ENCODE data around the gene APOBEC3F.

The APOBEC3F gene

DNA sequence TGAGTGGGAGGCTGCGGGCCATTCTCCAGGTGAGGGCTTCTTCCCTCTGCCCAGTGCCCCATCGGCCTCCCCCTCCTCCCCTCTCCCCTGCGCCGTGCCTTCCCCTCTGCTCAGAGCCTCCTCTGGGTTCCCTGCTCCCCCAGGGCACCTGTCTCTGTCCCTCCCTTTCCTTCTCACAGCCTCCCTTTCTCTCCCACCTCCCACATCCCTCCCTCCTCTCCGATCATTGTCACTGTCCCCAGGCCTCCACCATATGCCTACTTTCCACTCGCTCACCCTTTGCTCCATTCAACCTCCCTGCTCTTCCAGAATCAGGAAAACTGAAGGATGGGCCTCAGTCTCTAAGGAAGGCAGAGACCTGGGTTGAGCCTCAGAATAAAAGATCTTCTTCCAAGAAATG, 46.4 kb downstream of the APOBEC3F start:
- TF ChIP-seq, protein P1, sequence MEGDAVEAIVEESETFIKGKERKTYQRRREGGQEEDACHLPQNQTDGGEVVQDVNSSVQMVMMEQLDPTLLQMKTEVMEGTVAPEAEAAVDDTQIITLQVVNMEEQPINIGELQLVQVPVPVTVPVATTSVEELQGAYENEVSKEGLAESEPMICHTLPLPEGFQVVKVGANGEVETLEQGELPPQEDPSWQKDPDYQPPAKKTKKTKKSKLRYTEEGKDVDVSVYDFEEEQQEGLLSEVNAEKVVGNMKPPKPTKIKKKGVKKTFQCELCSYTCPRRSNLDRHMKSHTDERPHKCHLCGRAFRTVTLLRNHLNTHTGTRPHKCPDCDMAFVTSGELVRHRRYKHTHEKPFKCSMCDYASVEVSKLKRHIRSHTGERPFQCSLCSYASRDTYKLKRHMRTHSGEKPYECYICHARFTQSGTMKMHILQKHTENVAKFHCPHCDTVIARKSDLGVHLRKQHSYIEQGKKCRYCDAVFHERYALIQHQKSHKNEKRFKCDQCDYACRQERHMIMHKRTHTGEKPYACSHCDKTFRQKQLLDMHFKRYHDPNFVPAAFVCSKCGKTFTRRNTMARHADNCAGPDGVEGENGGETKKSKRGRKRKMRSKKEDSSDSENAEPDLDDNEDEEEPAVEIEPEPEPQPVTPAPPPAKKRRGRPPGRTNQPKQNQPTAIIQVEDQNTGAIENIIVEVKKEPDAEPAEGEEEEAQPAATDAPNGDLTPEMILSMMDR (IDR thresholded peaks at IDR 0.05; ENCODE audit: low read depth, low read length, missing control alignments), result no peak
- no peak overlapping the region for H3K4me3 ChIP-seq (ENCODE audit: low read depth, low read length)
- DNase-seq (ENCODE audit: low read depth), result no peak

DNA sequence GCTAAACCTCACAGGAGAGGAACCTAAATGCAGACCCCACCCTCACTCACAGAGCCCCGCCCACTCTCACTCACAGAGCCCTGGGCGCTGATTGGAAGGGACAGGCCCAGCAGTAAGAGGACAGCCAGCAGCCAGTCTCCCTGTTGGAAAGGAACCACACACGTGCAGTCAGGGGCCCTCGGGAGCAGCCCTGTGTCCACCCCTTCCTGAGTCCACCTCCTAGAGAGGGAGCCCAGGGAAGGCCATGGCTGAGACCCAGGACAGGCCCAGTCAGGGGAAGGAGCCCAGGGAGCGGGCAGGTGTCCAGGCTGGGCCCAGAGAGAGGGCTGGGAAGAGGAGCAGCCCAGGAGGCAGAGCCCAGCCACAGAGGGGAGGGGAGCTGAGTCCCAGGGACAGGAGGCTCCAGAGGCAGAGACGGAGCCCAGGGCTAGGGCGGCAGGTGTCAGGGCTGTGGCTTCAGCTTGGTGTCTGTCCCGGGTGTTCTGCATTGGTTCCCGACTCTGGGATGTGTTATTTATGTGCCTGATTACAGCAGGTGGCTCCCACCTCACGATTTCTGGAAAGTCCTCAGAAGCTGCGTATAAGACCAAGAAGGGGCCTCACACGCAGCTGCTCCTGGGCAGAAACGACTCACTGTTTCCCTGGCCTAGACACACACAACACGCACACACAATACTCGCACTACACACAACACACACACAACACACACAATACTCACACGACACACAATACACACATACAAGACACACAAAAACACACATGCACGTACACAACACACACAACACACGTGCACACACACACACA, 47.4 kb downstream of the APOBEC3F start:
- no peak for DNase-seq (ENCODE audit: low read depth)
- TF ChIP-seq, protein P1 (IDR thresholded peaks at IDR 0.05; ENCODE audit: low read depth, low read length, missing control alignments), result no peak
- H3K4me3 ChIP-seq (ENCODE audit: low read depth, low read length), result no peak overlapping the region

DNA sequence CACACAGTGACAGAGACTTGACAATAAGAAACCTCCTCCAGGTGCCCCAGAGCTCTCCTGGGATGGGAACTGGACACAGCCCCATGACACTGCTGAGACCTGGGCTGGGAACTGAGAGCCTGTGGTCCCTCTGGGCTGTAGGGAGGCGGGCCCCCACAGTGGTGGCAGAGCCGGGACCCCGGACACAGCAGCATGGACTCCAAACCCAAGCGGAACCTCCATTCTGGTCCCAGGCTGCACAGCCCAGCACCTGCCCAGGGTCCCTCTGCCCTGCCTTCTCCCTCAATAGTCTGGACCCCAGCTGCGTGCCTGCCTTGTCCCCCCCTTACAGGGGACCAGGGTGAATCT, 48.0 kb downstream of the APOBEC3F start:
- TF ChIP-seq, protein P1 (IDR thresholded peaks at IDR 0.05; ENCODE audit: low read depth, low read length, missing control alignments), result no peak
- no peak overlapping the region for H3K4me3 ChIP-seq (ENCODE audit: low read depth, low read length)
- no peak for DNase-seq (ENCODE audit: low read depth)

DNA sequence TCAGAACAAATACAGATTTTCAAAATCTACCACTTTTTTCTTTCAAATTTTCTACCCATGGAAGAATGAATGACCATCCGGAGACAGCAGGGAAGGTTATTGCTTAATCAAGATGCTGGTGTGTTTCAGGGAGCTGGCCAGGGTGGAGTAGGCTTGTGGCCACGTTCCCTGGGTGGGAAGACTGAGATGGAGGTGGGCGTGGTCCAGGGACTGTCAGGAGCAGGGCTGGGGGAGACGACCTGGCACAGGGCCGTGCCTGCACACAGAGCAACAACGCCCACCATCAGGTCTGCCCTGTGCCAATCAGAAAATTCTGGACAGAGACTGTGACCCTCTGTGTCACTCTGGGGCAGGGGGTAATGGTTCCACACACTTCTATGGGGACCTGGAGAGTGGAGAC, 49.3 kb downstream of the APOBEC3F start:
- TF ChIP-seq, protein P1 (IDR thresholded peaks at IDR 0.05; ENCODE audit: low read depth, low read length, missing control alignments), result no peak
- DNase-seq (ENCODE audit: low read depth), result no peak
- no peak overlapping the region for H3K4me3 ChIP-seq (ENCODE audit: low read depth, low read length)

DNA sequence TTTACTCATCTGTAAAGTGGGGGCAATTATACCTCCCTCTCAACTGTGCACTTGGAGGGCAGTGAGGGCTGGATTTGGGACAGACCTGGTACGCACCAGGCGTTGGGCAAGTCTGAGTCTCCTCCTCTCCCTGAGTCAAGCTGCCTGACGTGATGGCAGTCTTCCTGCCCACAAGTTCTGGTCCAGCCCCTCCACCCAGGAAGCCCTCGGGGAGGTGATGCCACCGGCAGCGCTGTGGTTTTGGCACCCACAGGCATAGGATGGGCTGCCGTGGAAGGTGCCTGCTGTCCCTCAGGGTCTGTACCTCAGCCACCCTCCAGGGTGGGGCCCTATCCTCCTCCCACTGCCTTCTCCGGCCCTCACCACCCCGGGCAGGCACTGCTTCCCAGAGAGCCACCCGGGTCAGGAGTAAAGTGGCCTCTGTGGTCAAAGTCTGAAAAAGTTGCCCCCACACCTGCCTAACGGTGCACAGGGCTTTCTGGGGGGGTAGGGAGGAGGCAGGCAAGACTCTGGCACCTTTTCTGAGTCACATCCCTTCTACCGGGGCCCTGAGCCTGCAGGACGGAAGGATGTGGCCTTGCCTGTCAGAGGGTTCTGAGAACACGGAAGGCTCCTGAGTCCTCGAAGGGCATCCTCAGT, 49.9 kb downstream of the APOBEC3F start:
- H3K4me3 ChIP-seq (ENCODE audit: low read depth, low read length), result no peak overlapping the region
- DNase-seq (ENCODE audit: low read depth), result no peak
- TF ChIP-seq, protein P1 (IDR thresholded peaks at IDR 0.05; ENCODE audit: low read depth, low read length, missing control alignments), result no peak

DNA sequence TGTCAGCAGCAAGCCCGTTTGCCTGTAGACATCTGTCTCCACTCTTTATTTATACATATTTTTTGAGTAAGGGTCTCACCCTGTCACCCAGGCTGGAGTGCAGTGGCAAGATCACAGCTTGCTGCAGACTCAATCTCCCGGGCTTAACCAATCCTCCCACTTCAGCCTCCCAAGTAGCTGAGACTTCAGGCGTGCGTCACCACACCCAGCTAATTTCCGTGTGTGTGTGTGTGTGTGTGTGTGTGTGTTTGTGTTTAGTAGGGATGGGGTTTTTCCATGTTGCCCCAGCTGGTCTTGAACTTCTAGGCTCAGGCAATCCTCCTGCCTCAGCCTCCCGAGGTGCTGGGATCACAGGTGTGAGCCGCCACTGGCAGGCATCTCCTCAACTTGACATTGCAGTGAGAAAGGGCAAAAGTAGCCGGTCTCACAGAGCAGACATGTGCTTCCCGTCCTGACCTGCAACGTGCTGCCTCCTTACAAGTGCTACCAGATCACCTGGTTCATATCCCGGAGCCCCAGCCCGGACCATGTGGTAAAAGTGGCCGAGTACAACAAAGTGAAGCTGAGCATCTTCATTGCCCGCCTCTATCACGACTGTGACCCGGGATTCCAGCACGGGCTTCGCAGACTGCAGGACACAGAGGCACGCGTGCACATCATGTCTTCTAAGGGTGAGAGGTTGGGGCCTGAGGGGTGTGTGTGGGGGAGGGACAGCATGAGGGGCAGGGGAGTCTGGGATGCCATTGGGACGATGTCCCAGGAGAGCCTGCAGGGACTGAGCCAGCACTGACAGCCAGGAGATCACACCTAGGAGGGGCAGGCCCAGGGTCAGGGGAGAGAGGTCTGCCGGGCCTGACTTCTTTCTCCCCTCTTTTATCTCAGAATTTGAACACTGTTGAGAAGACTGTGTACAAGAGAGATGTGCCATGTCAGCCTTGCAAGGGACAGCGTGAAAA, 50.7 kb downstream of the APOBEC3F start:
- H3K4me3 ChIP-seq (ENCODE audit: low read depth, low read length), result no peak overlapping the region
- TF ChIP-seq, protein P1 (IDR thresholded peaks at IDR 0.05; ENCODE audit: low read depth, low read length, missing control alignments), result no peak

More for the DNA sequence above, 50.7 kb downstream of the APOBEC3F start:
- DNase-seq (ENCODE audit: low read depth), result no peak

All from GM12864 (cell line).